Eye (tissue), 1 donor: Measurements from ENCODE around the gene PRKCA.

Experiments used
- DNase-seq: peaks from one replicate; pipeline ENCODE4 v3.0.0-alpha.2; 2015

PRKCA gene

GRCh38 chr17:66636111-66636510 lies 333.7 kb downstream of the PRKCA start:
- DNase-seq = no peak

GRCh38 chr17:66637491-66637890 lies 335.1 kb downstream of the PRKCA start:
- no peak for DNase-seq

GRCh38 chr17:66638707-66639479 lies 336.5 kb downstream of the PRKCA start:
- DNase-seq = no peak

GRCh38 chr17:66643815-66644710 lies 341.6 kb downstream of the PRKCA start:
- no peak for DNase-seq

DNA sequence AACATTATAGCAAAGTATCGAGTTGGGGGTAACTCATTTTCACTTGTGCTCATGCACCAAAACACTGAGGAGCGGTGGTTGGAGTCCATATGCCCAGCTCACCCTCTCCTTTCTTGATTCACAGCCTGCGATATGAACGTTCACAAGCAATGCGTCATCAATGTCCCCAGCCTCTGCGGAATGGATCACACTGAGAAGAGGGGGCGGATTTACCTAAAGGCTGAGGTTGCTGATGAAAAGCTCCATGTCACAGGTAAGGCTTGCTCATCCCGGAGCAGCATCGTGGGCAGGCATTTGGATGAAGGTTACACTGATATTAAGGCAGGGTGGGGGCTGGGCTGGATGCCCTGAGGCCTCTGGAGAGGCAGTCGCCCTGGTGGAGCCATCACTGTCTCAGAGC lies 342.8 kb downstream of the PRKCA start:
- DNase-seq = no peak

DNA sequence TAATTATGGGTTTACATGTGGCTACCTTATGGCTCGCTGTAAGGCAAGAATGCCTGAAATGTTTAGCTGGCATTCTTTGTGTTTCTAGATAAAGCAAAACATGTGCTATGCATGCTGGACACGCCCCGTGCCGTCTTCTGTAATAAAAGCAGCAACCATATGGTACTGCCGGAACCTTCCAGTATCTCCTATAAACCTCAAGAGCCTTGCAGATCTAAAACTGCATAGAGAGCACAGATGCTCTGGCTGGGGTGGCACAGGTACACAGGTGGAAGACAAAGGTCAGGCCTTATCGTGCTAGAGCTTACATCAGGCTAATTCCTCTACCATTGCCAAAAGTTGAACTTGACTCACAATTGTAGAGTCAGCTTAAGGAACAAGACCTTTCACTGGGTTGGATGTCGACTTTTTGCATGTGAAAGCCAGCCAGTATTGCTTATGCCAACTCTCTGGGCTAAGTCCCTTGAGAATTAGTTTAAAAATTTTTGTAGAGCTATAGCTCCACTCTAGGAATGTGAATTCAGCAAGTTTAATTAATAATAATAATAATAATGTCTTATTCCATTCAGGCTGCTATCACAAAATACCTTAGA lies 345.1 kb downstream of the PRKCA start:
- DNase-seq = no peak

DNA sequence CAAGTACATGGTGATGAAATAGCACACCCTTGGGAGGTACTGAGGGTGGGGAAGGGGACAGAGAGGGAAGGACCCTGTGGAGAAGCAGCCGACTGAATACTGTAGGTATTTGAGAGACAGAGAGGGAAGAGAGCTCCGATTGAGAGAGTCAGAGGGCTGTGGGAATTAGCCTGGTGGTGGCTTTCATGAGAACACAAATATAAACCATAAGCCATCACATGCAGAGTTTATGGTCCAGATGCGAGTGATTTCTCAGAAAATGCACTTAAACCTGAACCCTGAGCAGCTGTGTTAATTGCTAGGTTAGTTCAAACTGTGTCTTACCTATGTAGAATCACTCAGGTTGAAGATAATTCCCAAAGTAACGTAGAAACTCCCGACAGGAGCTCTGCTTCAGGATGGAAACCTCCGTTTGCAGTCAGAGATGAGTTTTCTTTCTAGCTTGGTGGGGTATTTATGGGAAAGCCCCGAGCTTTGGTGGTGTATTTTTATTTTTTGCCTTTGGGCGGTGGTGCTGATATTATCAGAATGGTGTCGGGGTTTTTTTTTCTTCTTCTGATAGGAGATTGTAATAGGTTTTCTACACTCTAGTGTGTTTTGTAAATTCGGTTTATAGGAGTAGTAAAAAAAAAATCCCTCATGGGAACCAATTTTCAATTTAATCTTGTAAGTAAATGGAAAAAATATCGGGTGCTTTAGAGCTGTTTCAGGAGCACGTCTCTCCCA lies 347.6 kb downstream of the PRKCA start:
- no peak for DNase-seq

- no peak for DNase-seq
These were observed 348.1 kb downstream of the PRKCA start for GRCh38 chr17:66650544-66650877.

- DNase-seq = no peak
These were observed 350.6 kb downstream of the PRKCA start for GRCh38 chr17:66652840-66653507.

GRCh38 chr17:66654106-66654740 lies 351.8 kb downstream of the PRKCA start:
- DNase-seq = no peak

DNA sequence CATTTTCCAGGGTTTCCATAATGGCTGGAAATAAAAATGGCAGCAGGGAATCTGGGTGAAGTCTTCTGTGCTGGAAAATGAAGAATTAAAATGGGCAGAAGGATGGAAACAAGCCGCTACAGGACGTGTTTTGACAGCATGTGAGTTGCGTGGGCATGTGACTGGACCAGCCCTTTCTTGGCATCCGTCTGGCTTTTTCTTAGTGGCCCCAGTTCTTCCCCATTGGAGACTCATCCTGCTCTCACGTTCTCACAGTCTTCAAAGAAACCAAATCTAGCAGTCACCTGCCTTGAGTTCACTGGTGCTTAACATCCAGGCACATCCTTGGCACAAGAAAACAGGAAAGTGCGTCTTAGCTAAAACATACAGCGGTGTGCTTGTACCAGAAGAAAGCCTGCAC lies 352.4 kb downstream of the PRKCA start:
- DNase-seq = no peak

DNA sequence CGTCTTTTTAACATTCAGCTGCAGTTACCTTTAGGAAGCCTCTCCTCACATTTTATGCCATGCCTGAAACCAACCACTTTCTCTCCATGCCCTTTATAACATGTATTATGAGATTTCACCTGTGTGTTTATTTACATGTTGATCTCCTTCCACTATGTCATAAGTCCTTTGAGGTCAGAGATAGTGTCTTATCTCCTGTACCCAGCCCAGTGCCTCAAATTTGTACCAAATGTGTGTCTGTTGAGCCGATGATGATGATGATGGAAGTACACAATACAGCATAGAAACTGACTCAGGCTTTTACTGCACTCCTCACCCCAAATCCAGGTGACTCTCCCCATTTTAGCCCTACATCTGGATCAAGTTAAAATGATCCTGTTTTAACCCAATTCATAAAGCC lies 353.0 kb downstream of the PRKCA start:
- no peak for DNase-seq

DNA sequence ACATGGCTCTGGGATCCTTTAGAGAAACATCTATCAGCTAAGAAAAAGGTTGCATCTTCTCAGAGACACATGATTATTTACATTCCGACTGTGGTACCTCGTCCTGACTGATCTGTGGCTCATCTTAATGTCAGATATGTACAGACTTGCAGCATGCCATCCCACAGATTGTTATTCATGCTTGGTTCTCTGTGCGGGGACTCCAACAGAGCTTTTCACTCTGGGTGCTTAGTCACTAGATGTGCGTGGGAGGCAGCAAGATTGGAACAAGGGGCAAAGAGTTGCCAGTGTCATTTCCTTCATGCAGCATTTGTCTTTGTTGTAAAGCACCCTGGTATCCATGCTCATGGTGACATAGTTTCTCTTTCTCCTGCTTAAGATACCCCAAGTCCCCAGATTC lies 353.4 kb downstream of the PRKCA start:
- DNase-seq = no peak

DNA sequence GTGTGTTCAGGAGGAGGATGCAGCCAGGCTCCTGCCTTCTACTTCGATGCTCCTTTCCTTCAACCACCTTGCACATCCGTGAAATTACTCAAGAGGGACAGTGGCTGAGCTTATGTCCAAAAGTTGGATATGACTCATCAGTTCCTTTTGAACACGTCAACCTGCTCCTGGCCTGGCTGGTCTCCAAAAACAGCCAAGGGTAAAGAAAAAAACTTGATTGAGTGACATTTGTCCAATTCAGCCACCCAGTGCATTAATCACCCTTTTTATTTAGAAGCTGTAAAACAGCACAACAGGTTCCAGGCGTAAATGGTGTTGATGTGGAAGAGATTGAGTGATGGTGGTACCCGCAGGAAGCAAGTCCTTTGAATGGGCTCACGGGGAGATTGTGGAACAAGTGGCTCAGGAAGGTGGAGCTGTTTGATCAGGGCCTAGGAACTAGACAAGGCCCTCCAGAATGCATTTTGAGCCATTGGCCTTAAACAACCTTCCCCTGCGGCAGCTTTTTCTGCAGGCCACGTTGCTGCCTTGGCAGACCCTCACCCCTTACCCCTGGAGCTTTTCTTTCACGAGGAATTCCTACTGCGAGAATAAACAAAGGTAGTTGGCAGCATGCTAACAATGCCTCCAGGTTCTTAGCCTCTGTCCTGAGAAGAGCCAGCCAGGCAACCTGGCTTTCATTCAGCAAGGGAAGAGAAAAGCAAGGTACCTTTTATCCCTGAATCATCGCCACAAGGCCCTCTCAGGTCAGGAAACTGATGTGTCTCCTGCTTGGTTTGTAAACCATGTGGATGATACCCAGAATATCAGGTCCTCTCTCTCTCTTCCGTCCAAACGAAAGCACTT lies 359.2 kb downstream of the PRKCA start:
- DNase-seq = no peak

- DNase-seq = no peak
These were observed 360.1 kb downstream of the PRKCA start for GRCh38 chr17:66662496-66662895.

- DNase-seq = no peak
These were observed 360.7 kb downstream of the PRKCA start for GRCh38 chr17:66663041-66663606.

- DNase-seq = no peak
These were observed 361.9 kb downstream of the PRKCA start for GRCh38 chr17:66664336-66664735.

GRCh38 chr17:66665194-66665593 lies 362.8 kb downstream of the PRKCA start:
- no peak for DNase-seq

- DNase-seq = no peak
These were observed 364.7 kb downstream of the PRKCA start for GRCh38 chr17:66667090-66667489.

GRCh38 chr17:66667491-66668030 lies 365.1 kb downstream of the PRKCA start:
- DNase-seq = no peak
